C4-2B (cell line): ENCODE measurements around the gene UPK1A.

Experiments
- H3K27ac ChIP-seq: fragments of 450-650 bp; 2 replicates; pipeline ENCODE4 v1.5.1; 2017
- ZFX ChIP-seq: fragments of 450-650 bp; IDR thresholded peaks from 2 replicates; pipeline ENCODE4 v1.6.1; 2017
- TF ChIP-seq, protein P1 (sequence below): fragments of 450-650 bp; conservative IDR thresholded peaks from 2 replicates; pipeline ENCODE4 v1.5.1; 2017; ENCODE audit warnings: mild to moderate bottlenecking

UPK1A gene

DNA sequence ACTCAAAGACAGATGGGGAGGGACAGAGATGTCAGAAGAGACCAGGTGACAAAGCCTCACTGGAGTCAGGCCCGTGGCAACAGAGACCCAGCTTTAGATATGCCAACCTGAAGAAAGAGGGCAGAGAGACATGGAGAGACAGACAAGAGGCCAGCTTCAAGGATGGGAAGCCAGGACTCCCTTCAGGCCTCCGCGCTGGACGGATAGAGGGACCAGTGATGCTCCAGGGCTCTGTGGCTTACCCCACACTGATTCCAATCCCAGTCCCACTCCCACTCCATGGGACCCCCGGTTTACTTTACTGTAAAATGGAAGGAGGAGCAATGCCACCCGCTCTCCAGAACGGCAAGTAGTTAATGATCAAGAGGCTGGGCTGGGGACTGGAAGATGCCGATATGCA lies 26.5 kb upstream of the UPK1A start:
- TF ChIP-seq ZFX: no peak
- TF ChIP-seq, protein P1, sequence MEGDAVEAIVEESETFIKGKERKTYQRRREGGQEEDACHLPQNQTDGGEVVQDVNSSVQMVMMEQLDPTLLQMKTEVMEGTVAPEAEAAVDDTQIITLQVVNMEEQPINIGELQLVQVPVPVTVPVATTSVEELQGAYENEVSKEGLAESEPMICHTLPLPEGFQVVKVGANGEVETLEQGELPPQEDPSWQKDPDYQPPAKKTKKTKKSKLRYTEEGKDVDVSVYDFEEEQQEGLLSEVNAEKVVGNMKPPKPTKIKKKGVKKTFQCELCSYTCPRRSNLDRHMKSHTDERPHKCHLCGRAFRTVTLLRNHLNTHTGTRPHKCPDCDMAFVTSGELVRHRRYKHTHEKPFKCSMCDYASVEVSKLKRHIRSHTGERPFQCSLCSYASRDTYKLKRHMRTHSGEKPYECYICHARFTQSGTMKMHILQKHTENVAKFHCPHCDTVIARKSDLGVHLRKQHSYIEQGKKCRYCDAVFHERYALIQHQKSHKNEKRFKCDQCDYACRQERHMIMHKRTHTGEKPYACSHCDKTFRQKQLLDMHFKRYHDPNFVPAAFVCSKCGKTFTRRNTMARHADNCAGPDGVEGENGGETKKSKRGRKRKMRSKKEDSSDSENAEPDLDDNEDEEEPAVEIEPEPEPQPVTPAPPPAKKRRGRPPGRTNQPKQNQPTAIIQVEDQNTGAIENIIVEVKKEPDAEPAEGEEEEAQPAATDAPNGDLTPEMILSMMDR: no peak

DNA sequence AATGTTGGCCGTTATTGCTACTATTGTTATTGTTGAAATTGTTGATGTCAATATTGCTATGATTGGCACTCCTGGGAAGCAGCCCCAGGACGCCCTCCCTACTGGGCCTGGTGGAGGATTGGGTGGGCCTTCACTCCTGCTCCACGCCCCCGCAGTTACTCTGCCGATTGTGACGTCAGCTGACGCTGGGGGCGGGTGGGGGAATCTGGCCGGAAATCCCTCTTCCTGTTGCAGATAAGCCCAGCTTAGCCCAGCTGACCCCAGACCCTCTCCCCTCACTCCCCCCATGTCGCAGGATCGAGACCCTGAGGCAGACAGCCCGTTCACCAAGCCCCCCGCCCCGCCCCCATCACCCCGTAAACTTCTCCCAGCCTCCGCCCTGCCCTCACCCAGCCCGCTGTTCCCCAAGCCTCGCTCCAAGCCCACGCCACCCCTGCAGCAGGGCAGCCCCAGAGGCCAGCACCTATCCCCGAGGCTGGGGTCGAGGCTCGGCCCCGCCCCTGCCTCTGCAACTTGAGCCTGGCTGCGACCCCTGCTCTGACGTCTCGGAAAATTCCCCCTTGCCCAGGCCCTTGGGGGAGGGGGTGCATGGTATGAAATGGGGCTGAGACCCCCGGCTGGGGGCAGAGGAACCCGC lies 24.7 kb upstream of the UPK1A start, which contains the start of gene ETV2:
Gene ETV2, plus strand, starts transcription at position 231 of the 637 bp plus-strand sequence. CDS start 716 bp downstream, outside the sequence.
- H3K27ac ChIP-seq: peak within 1 kb of the TSS; percentile 82
- TF ChIP-seq ZFX: no peak
- TF ChIP-seq, protein P1: no peak

More for the DNA sequence above, 26.5 kb upstream of the UPK1A start:
- no peak overlapping the region for H3K27ac ChIP-seq

DNA sequence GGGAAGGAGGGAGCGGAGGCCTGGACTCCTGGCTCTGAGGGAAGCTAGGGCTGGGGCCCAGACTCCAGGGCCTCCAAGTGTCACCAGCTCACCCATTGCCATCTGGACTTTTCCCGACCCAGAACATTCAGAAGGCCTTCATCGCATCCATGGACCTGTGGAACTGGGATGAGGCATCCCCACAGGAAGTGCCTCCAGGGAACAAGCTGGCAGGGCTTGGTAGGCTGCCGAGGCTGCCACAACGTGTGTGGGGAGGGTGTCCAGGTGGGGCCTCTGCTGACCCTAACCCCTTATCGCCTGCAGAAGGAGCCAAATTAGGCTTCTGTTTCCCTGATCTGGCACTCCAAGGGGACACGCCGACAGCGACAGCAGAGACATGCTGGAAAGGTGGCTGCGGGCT lies 24.0 kb upstream of the UPK1A start:
- TF ChIP-seq, protein P1: no peak
- no peak for TF ChIP-seq ZFX
- peak overlapping the region; percentile 82 for H3K27ac ChIP-seq

DNA sequence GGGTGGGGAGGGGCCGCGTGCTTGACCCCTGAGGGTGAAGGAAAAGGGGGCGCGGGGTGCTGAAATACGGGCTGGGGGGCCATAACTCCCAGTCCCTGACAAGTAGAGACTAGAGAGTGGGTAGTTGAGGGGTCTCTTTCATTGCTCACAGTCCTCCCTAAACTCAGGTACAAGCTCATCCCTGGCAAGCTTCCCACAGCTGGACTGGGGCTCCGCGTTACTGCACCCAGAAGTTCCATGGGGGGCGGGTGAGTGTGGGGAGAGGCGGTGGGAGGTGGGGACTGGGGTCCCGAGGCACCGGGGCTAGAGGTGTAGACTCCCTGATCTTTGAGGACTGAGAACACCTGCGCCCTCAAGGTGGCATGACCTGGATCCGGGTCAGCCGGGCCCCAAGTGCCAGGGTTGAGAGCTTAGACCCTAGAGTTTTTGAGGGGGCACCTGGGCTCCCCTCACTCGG lies 23.5 kb upstream of the UPK1A start:
- peak overlapping the region; percentile 82 for H3K27ac ChIP-seq
- TF ChIP-seq, protein P1: no peak
- no peak for TF ChIP-seq ZFX

DNA sequence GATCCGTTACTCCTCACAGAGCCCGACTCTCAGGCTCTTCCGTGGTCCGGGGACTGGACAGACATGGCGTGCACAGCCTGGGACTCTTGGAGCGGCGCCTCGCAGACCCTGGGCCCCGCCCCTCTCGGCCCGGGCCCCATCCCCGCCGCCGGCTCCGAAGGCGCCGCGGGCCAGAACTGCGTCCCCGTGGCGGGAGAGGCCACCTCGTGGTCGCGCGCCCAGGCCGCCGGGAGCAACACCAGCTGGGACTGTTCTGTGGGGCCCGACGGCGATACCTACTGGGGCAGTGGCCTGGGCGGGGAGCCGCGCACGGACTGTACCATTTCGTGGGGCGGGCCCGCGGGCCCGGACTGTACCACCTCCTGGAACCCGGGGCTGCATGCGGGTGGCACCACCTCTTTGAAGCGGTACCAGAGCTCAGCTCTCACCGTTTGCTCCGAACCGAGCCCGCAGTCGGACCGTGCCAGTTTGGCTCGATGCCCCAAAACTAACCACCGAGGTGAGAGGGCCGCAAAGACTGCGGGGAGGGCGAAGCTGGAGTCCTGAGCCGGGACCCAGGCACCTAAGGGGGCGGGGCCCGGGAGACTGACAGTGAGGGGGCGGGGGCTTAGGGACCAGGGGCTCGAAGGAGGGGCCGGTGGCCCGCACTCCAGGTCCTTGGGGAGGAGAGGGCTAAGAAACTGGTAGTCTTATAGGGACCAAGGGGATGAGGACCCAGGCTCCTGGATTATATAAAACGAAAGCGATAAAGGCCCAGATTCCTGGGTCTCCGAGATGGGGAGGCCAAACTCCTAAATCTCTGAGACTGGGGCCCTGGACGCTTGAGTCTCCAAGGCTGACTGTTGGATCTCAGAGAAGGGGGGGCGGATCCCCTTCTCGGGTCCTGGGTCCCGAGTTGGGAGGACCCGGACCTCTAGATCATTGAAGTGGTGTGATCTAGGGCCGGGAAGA lies 22.8 kb upstream of the UPK1A start:
- H3K27ac ChIP-seq: peak overlapping the region; percentile 82
- TF ChIP-seq ZFX: peak; percentile 27; the same call in 1 of the 2 replicates
- TF ChIP-seq, protein P1: no peak

DNA sequence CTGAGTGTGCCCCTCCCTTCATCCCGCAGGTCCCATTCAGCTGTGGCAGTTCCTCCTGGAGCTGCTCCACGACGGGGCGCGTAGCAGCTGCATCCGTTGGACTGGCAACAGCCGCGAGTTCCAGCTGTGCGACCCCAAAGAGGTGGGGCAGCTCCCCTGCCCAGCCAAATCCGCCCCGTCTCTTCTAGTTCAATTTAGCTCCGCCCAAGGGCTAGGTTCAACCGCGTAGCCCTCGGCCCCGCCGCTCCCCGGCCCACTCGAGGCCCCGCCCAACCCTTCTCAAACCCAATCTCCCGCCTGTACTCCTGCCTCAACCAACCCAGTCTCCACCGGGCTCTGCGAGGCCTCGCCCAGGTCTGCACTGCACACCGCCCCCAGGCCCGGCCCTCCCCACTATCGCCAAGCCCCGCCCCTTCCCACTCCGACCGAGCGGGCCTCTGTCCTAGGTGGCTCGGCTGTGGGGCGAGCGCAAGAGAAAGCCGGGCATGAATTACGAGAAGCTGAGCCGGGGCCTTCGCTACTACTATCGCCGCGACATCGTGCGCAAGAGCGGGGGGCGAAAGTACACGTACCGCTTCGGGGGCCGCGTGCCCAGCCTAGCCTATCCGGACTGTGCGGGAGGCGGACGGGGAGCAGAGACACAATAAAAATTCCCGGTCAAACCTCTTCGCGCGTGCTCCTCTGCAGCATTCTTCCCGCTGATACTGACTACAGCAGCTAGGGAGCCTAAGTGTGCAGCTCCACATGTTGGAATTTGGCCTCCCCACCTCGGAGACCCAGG lies 21.9 kb upstream of the UPK1A start:
- H3K27ac ChIP-seq: peak overlapping the region; percentile 82
- TF ChIP-seq, protein P1: no peak
- 0 out of 2 replicates have a peak, but pooled peaks have one; percentile 17 for TF ChIP-seq ZFX
